BE2C (cell line): ENCODE data around the gene IL36B.

Source experiments
- DNase-seq: peaks from one replicate; pipeline ENCODE4 v3.0.0-alpha.2; 2020
- H3K27me3 ChIP-seq: fragments of 250-450 bp; sonication (Bioruptor Pico); 2 replicates; pipeline ENCODE4 v1.5.1; 2020; ENCODE audit warnings: mild to moderate bottlenecking
- H3K36me3 ChIP-seq: fragments of 250-450 bp; sonication (Bioruptor Pico); 2 replicates; pipeline ENCODE4 v1.5.1; 2020; ENCODE audit warnings: mild to moderate bottlenecking
- H3K4me1 ChIP-seq: fragments of 250-450 bp; sonication (Bioruptor Pico); 2 replicates; pipeline ENCODE4 v1.5.1; 2020
- H3K4me3 ChIP-seq: 2 replicates; pipeline ENCODE4 v1.5.1; 2011; ENCODE audit warnings: low read depth, low read length
- H3K9me3 ChIP-seq: fragments of 250-450 bp; sonication (Bioruptor Pico); 2 replicates; pipeline ENCODE4 v1.5.1; 2020
- TF ChIP-seq, protein P1 (sequence below): IDR thresholded peaks from 2 replicates; pipeline ENCODE4 v1.5.1; 2012; ENCODE audit warnings: mild to moderate bottlenecking, low read depth, low read length

IL36B gene

DNA sequence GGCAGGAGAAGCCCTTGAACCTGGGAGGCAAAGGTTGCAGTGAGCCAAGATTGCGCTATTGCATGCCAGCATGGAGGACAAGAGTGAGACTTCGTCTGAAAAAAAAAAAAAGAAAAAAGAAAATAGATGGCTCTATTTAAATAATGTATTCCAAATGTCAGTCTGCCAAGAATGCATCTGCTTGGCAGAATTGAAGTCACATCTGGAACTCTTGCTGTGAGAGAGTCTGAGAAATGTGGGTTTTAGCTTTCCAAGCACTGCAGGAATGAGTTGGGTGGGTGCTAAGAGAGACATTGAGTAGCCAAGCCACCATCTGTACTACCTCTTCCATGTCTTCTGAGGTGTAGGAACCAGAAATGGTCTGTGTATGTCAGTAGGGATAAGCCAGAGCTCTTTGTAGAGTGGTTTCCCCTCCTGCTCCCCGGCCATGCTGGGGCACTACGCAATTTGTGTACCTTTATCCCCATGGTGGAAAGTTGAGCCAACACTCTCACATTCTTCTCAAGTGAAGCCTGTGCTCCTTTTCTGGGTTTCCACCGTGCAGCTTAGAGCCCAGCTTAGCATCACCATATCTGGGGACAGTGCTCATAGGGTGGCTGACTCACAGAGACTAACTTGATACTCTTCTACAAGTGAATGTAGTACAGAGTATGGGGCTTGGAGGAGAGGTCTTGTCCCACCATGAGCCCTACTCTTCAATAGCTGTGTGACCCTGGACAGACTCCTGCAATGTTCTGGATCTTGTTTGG lies 40.4 kb upstream of the IL36B start:
- TF ChIP-seq, protein P1, sequence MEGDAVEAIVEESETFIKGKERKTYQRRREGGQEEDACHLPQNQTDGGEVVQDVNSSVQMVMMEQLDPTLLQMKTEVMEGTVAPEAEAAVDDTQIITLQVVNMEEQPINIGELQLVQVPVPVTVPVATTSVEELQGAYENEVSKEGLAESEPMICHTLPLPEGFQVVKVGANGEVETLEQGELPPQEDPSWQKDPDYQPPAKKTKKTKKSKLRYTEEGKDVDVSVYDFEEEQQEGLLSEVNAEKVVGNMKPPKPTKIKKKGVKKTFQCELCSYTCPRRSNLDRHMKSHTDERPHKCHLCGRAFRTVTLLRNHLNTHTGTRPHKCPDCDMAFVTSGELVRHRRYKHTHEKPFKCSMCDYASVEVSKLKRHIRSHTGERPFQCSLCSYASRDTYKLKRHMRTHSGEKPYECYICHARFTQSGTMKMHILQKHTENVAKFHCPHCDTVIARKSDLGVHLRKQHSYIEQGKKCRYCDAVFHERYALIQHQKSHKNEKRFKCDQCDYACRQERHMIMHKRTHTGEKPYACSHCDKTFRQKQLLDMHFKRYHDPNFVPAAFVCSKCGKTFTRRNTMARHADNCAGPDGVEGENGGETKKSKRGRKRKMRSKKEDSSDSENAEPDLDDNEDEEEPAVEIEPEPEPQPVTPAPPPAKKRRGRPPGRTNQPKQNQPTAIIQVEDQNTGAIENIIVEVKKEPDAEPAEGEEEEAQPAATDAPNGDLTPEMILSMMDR = no peak
- Histone ChIP-seq H3K27me3 (no peaks in the 10 kb centered on the region), H3K9me3 (no peaks in the 10 kb centered on the region), H3K4me3 (no peak overlapping the region), H3K4me1 (no peaks in the 10 kb centered on the region), H3K36me3 (no peaks in the 10 kb centered on the region)
- DNase-seq = no peak

DNA sequence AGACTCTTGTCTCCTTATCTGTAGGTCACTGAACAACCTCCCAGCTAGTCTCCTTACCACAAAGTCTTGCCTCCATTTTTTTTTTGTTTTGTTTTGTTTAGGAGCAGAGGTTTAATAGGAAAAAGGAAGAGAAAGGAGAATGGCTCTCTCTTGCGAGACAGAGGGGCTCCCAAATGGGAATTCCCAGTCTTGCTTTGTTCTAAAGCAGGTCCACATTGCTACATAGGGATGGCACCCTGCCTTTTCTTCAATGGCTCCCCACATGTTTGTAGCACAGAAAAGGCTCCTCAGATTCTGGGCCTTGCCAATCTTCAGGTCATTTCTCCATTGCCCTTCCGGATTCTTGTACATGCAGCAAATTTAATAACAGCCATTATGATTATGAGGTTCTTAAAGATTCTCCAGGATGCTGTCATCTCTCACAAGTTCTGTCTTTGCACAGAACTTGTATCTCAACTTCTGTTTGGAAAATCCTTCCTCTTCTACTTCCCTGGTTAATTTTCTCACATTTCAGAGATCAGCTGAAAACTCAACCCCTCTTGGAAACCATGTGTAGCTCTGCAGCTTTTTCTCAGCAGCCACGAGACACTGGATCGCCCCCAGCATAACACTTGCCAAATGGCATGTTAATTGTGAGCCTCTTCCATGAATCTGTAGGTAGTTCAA lies 38.7 kb upstream of the IL36B start:
- no peaks in the 10 kb centered on the region for H3K9me3 ChIP-seq
- TF ChIP-seq, protein P1 = no peak
- no peaks in the 10 kb centered on the region for H3K27me3 ChIP-seq
- H3K4me1 ChIP-seq = no peaks in the 10 kb centered on the region
- no peak overlapping the region for H3K4me3 ChIP-seq
- DNase-seq = no peak
- no peaks in the 10 kb centered on the region for H3K36me3 ChIP-seq

DNA sequence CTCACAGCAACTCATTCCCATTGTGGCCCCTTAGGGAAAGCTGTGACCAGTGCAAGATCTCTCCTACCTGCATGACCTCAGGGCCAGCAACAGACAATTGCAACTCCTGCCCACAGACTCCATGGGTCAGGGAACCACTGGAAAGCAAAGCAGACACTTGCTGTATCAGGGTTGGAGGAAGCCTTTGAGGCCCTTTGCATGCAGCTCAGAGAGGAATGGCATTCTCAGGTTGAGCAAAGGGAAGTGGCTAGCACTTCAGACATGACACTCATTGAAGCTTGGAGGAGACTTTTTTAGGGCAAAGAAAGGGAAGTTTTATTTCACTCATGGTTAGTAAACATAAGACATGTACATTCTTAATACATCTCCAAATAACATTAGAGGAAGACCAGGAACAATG lies 37.2 kb upstream of the IL36B start:
- Histone ChIP-seq H3K36me3 (no peaks in the 10 kb centered on the region), H3K4me1 (no peaks in the 10 kb centered on the region), H3K4me3 (no peak overlapping the region), H3K27me3 (no peaks in the 10 kb centered on the region), H3K9me3 (no peaks in the 10 kb centered on the region)
- TF ChIP-seq, protein P1 = no peak
- DNase-seq = no peak

DNA sequence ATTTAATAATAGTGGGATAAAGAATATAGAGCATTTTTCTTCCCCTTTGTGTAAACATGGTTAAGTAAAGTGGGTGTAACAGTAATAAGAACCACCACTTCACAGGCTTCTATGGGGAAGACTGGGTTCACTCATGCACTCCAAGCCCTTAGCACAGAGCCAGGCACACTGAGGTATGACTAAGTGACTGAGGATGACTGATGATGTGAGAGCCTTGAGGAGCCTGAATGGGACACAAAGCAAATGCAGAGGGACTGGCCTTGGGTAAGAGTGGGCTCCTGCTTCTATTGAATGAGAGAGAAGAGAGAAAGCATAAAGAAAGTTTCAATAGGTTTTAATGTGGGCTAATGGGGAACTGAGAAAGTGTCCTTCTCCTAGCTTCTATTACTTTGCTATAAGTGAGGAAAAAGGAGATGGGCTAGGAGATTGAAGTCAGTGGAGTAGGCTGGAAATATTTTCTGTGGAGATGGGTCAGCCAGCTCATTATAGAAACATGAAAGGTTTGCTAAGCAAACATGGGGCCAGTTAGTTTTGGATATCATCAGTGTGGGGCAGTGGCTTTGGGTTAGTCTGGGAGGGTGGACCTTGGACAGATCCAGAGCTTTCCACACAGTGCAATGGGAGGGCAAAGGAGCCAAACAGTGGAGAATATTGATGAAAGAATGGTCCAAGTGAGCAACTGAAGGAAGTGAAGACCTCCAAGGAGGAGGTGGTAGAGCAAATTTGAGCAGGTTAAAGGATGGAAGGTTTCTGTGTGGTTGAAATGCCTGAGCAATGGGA lies 35.7 kb upstream of the IL36B start:
- no peak for DNase-seq
- no peaks in the 10 kb centered on the region for H3K27me3 ChIP-seq
- H3K4me3 ChIP-seq = no peak overlapping the region
- no peaks in the 10 kb centered on the region for H3K36me3 ChIP-seq
- TF ChIP-seq, protein P1 = no peak
- no peaks in the 10 kb centered on the region for H3K4me1 ChIP-seq
- H3K9me3 ChIP-seq = no peaks in the 10 kb centered on the region

DNA sequence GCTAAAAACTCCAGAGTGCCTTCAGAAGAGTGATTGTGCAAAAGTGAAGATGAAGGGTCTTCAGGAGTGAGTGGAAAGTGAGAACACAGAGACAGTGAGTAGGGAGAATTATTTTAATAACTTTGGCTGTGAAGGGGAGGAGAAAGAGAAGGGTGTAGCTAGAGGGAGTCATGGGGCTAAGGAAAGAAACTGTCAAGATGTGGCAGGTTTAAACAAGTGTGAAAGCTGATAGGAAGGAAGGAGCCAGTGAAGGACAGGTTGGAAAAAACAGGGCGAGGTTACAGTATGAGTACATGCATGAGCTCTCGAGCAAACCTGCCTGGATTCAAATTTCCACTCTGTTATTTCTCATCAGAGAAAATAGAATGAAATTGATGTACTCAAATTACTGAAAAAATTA lies 32.9 kb upstream of the IL36B start:
- Histone ChIP-seq H3K4me1 (no peaks in the 10 kb centered on the region), H3K9me3 (no peaks in the 10 kb centered on the region), H3K27me3 (no peaks in the 10 kb centered on the region), H3K4me3 (no peak overlapping the region), H3K36me3 (no peaks in the 10 kb centered on the region)
- TF ChIP-seq, protein P1 = no peak
- no peak for DNase-seq
